ENCODE measurements around the gene SEMA3A.
"Not testable (repeated sequence)": the region's sequence is repeated elsewhere in the genome, so short reads cannot be mapped to it uniquely, and the experiment has no call there.

The SEMA3A gene

DNA sequence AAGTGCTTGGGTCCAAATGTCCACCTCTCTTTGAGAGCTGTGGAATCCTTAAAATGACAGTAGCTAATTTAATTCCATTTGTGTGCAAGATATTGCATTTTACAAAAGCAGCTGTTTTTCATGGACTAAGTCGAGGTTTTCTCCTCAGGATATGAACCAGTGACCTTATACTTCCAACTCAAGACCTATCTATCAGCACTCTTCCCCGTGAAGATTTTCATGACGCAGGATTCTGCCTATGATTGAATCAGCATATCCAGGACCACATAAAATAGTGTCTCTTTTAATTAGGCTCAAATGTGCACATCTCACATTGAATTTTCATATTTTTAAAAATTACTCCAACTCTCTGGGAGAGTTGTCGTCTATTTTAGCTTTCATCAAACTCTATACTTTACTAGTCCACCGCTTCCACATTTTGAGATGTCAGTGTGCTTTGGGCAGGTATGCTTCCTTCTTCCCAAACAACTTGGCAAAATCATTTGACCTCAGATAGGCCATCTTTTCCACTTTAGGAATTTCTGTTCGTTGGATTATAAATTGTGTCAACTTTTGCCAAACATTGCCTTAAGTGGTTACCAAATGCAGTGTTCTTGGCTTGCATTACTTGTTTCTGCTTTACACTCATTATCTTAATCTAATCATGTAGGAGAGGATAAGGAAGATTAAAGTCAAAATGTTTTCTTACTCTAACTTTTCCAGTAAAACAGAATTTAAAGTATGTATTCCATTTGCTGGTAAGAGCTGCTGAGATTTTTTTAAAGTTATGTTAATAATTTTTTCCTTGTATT is 39.4 kb downstream of the SEMA3A start:
- no peak for DNase-seq (ENCODE audit: low read depth)

GRCh38 chr7:84152995-84153394 is 41.6 kb downstream of the SEMA3A start:
- no peak for DNase-seq (ENCODE audit: low read depth)

- DNase-seq (ENCODE audit: low read depth) = not testable (repeated sequence)
These were observed 44.2 kb downstream of the SEMA3A start for GRCh38 chr7:84150370-84150769.

DNA sequence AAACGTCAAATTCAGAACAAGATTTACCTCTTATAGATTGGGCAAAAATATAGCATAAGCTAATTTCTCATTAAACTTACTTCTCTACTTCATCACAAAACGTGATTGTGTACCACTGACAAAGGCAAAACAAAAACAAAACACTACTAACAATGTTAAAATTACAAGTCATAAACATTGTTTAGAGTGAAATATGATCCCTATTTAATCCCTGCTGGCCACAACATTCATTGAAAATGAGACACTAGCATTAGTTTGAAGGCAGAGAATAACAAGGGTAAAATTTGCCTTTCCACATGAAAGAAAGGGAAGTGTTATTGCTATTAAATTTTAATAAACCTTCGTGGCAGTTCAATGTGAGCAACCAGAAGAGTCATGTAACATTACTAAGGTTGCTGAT is 45.0 kb downstream of the SEMA3A start:
- no peak for DNase-seq (ENCODE audit: low read depth)

DNA sequence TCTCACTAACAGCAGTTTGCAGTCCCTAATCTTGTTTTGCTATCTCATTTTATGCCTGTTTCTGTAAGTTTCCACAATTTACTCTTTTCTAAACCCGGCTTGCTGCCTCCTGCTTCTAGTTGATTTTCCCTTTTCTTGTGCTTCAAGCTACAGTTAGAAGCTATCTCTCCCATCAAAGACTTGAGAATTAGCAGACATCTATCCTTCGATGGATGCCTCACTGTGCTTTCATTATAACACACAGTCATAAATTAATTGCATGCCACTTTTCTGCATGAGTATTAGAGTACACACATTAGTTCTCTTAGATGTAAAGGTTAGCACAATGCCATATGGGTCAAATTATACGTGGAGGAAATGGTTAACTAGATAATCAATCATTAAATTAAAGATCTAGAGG is 48.7 kb downstream of the SEMA3A start:
- no peak for DNase-seq (ENCODE audit: low read depth)

DNA sequence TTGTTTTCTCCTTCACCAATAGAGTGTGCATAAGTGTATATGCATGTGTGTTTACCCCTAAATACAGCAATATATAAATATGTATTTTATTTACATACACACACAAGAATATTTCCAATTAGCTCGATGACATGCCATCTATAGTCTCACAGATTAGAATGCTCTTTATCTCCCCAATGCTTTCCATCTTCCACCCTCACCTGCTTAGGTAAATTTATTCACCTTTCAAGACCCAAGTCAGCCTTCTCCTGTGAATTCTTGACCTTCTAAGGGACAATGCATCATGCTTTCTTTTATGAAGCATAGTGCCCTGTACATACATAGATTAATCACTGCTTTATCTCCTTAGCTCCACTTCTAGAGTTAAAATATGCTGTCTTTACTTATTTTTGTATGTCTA is 49.7 kb downstream of the SEMA3A start:
- no peak for DNase-seq (ENCODE audit: low read depth)

GRCh38 chr7:84144480-84144879 is 50.1 kb downstream of the SEMA3A start:
- DNase-seq (ENCODE audit: low read depth) = no peak

- no peak for DNase-seq (ENCODE audit: low read depth)
These were observed 51.9 kb downstream of the SEMA3A start for GRCh38 chr7:84142726-84143125.

- DNase-seq (ENCODE audit: low read depth) = no peak
These were observed 54.4 kb downstream of the SEMA3A start for GRCh38 chr7:84139986-84140729.

DNA sequence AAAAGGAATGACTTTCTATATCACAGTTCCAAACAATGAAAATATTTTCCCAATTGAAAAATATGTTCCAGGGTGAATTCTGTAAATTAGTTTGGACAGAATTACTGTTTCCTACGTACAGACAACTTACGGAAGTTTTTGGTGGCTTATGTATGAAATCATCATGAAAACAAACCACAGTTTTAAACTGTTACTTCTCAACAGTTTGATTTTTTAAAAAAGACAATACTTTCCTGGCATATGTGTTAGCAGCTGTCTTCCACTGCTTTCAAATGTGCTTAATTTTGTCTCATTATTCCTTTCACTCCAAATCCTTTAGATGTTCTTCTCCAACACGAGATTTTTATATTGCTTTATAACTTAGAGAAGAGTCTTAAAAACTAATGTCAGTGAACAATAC is 56.2 kb downstream of the SEMA3A start:
- DNase-seq (ENCODE audit: low read depth) = no peak

- no peak for DNase-seq (ENCODE audit: low read depth)
These were observed 56.8 kb downstream of the SEMA3A start for GRCh38 chr7:84137812-84138211.

- no peak for DNase-seq (ENCODE audit: low read depth)
These were observed 57.8 kb downstream of the SEMA3A start for GRCh38 chr7:84136809-84137208.

GRCh38 chr7:84136336-84136735 is 58.3 kb downstream of the SEMA3A start:
- no peak for DNase-seq (ENCODE audit: low read depth)

DNA sequence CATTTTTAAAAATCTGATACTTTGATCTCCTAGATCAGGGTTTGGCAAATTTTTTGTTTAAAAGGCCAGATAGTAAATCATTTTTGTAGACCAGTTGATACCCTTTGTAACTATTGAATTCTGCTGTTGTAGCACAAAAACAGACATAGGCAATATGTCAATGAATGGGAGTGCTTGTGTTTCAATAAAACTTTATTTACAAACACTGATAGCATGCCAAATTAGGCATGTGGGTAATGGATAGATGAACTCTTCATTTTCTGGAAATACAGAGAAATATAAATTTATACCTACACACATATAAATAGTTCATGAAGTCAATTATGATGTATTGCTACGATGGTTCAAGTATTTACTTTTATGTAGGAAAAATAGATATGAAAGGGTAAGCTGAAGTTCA is 60.4 kb downstream of the SEMA3A start:
- DNase-seq (ENCODE audit: low read depth) = no peak

GRCh38 chr7:84125654-84126053 is 68.9 kb downstream of the SEMA3A start:
- no peak for DNase-seq (ENCODE audit: low read depth)

DNA sequence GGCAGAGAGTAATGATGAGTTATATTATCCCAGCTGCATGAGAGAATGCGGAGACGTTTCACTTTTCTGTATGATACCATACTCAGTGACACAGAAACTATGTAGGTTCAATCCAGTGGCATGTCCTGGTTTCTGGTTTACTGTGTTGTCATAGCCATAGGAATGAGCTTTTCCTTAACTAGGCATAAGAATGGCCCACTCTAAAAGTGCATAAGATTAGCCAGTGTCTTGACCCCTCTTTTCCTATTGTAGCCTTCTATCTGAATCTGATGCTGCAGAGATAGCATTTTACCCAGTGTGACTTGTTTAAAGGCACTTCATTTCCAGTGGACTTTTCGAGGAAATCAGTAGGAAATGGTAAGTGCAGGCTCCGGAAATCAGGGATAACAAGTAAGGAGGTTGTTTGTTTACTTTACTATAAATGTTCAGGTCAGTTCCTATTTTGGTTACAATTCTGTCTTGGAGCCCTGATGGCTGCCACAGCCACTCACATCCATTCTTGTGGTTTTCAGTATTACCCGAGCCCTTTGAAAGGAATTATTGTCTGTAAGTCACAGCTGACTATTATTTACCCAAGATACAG is 70.5 kb downstream of the SEMA3A start:
- peak; percentile 27 for DNase-seq (ENCODE audit: low read depth)

DNA sequence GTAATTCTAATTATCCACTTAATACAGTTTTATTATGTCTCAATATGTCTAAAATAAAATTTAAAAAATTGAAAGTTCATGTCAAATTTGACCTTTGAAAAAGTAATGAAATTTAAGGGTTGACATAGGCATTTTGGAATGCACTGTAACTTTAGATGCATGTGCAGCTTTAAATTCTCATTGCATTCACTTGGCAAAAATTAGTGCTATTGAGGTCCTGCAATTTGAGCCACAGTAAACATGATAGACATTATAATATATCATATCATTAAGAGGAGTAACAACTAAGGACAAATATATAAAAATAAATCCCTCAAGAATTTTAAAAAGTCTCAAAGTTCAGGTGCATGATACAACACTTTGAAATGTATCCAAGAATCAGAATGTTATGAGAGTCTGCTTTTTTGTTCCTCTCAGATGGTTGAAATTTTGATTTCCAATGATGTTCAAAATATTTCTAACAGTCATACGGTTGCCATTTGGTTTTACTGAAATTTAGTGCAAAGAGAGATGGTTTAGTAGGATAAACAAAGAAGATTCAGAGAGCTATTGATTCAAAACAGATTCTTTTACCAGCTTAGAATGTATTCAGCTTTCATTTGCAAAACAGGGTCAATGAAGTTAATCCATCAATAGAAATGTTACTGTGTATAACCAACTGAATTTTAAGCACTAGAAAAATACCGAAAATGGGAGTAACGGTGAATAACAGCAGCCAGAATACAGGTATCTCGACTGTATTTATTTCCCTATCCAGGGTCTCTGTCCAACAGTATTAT is 71.8 kb downstream of the SEMA3A start:
- no peak for DNase-seq (ENCODE audit: low read depth)

DNA sequence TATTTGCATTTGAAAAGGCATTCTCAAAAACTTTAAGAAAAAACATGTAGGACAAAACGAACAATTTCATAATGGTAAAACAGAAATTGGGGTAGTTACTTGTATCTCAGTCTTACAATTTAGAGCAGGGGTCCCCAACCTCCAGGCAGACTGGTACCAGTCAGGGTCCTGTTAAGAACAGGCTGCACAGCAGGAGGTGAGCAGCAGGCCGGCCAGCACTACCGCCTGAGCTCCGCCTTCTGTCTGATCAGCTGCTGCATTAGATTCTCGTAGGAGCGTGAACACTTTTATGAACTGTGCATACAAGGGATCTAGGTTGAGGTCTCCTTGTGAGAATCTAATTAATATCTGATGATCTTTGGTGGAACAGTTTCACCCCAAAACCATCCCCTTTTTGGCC is 77.3 kb downstream of the SEMA3A start:
- no peak for DNase-seq (ENCODE audit: low read depth)

GRCh38 chr7:84113906-84114850 is 80.4 kb downstream of the SEMA3A start:
- DNase-seq (ENCODE audit: low read depth) = no peak

DNA sequence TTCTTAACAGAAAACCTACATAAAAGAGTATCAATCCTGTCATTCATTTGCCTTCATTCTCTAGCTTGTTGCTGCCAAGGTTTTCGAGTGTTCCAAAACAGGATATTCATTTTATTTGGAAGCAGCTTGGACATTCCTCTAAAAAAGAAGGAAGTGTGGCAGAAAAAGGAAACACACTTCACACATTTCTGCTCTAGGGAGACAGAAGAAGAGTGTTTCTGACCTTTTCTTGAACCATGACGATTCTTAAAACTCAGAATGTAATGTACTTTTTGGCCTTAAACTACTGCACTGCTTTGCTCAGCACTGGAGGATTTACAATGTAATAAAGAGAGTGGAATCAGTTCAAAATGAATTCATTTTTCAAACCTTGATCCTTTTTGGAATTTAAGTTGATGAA is 81.3 kb downstream of the SEMA3A start:
- no peak for DNase-seq (ENCODE audit: low read depth)

GRCh38 chr7:84112771-84113170 is 81.8 kb downstream of the SEMA3A start:
- DNase-seq (ENCODE audit: low read depth) = no peak
